NCI-H345 treated with DMSO at 0.1 percent for 48 hours (cell line): Measurements from ENCODE around the gene EDIL3.

Experiments
- DNase-seq: peaks from one replicate; lab custom pipeline; 2025; ENCODE audit not compliant: unreplicated experiment; lab: John Stamatoyannopoulos, UW

EDIL3 gene

GRCh38 chr5:83919071-83920041 lies 465.3 kb downstream of the EDIL3 start:
- DNase-seq: no peak

DNA sequence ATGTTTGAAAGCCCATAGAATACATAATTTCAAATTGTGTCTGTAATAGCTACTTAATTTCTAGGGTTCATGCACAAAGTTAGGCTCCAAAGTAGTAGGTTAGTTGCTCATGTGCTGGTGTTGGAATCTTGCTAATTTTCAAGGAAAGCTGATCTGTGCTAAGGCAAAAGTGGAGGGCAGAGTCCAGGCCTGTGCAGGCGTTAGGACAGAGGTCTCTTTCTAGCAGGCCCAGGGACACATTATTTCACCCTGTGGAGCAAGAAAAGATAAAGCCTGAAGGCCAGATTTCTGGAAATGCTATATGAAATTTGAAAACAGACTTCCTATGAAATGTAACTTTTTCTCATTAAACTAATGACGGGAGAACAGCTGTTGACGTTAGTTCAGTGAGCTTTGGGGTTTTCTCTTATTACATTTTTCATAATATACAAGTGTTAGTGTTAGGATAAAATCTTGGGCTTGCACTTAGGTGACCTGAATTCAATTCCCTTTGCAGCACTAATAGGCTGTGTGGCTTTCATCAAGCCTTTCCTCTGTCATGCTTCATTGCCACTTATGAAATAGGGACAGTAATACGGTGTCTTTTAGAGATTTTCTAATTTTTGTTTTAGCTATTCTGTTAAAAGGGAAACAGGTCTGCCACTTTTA lies 467.3 kb downstream of the EDIL3 start:
- DNase-seq: no peak

- DNase-seq: no peak
Observed at GRCh38 chr5:83914662-83915418, 469.8 kb downstream of the EDIL3 start.

DNA sequence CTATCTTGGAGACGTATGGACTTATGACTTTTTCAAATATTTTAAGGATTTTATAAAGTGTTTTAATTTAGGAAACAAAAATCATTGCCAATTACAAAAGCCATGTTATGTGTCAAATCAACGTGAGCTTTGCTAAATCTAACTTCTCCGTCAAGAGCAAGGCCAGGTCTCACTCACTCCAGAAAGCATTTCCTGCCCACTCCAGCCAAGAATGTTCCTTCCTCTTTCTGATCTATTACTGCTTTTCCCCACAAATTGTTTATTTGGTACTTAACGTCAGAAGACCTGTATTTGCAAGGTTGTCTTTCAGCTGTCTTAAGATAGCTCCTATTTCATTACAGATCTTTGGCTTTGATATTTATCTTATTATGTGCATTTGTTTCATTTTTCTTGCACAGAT lies 470.5 kb downstream of the EDIL3 start:
- DNase-seq: no peak

DNA sequence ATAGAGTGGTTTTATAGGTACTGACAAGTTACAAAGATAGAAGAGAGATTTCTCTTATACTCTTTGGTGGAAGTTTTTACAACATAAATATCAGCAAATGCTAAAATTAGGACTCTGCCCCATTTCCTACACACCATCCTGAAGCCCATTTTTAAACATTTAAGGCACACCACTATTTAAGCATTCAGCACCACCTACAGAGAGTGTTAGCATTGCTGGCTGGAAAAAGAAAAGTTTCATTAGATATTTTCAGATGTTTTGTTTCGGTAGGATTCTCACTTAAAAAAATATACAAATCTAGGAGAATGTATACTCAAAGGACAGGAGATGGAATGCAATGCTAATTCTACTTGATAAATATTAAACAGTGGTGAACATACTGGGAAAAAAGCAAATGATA lies 471.1 kb downstream of the EDIL3 start:
- DNase-seq: no peak

DNA sequence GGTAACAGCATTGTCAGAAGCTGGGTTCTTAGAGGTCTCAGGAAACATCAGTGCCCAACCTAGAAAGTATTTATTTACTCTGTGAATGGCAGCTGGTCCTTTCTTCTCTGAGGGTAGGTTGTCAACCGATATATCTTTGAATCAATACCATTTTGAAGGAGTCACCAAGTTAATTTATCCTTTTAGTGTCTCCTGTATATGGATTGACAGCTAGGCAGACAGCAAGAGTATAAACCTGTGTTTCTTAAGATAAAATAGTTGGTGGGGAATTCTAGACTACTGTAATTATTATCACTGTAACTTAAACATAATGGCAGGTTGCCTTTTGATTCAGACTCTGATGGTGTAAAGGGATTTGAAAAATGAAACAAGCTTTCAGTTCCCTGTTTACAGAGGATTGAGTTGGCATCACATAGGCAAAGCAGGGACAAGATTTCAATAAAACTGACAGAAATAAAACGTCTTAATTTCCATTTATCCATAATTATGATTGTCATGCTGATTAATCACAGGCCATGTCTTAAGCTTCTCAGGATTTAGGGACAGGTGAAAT lies 473.2 kb downstream of the EDIL3 start:
- no peak for DNase-seq

DNA sequence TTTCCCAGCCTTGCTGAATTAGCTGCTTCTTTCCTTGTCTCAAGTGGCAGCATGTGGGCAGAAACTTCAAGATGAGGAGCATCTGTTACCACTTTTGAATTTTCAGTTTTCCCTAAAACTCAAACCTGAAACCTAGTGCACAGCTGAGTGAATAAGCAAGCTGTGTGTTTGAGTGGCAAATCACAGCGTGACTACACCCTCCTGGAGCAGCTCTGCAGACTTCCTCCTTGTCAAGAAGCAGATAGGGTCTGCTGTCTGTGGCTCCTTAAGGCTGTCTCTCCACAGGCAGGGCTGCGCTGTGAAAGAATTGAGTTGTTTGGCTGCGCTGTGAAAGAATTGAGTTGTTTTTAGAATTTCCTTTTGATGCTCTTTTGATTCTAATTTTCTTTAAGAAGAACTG lies 484.4 kb downstream of the EDIL3 start:
- DNase-seq: no peak

DNA sequence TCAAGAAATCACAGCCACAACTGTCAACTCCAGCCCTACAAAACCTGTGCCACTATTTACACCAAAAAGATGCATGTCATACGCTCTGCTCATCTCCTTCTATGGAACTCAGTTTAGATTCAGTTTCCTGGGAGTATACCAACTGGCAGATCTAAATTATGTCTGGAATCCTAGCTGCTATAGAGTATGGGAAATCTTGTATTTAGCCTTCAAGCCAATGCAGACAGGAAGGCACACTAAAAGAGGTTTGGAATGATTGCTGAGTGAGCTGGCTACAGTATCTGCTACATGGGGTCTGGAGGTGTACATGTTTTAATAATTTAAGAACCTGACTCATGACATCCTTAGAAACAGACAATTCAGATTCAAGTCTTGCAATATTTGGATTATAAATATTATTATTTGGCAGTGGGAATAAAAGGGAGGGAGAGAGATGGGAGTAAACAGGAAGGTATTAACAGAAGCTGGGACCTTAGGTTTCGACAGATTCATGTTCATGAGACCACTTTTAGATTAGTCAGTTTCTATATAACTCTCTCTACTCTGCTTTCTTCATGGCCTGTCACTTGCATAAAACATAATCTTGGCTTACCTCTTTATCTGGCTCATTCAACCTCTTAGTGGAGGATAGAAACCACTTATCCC lies 485.2 kb downstream of the EDIL3 start:
- no peak for DNase-seq

DNA sequence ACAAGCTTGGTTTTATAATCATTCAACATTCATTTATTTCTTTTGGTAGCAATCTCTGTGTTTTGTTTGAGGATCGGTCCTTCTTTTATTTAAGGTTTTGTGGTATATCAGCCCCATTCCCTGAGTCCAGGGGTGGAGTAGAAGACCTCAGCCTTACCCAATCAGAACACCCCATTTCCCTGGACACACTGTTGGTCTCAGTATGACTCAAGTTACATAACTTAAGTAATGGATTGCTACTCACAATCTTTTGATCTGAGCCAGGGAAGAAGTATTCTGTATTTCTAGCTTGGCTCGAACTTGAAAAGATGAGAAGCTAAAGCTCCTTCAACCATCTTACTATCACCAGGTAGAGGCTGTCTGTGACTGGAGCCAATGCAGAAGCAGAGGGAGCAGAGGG lies 488.8 kb downstream of the EDIL3 start:
- no peak for DNase-seq

DNA sequence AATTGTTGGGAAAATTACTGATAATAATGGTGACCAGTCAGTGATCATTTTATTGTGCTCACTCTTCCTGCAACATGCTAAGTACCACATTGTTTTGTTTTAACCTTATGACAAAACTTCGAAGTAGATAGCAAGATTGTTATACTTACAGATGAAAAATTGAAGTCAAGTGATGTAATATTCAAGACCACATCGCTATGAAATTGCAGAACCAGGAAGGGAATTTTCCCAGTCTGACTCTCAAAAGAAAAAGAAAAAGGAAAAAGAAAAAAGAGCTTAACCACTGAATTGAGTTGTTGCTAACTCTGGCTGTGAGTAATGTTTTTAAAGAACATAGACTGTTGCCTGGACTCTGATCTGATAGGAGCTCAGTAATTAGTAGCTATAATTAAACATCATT lies 493.4 kb downstream of the EDIL3 start:
- DNase-seq: no peak
